Fibroblast of lung (primary cell): Measurements from ENCODE around the gene ANKH. TPM values are rescaled to one million over a fixed set of nuclear protein-coding genes. Genes with fewer than 3 reads are reported as not detected.
A peak's percentile ranks its signal among the peaks of the same experiment; 100 is the strongest.

Experiments
- DNase-seq, 2 donors: peaks; one replicate each; pipeline versions ENCODE4 v3.0.0 to v3.0.0-alpha.2; 2010; ENCODE audit warnings: low read depth in 2 of 2
- H2AFZ ChIP-seq: 2 replicates; pipeline ENCODE4 v1.5.1; 2012; ENCODE audit warnings: low read length, control low read depth, inconsistent platforms
- H3K27ac ChIP-seq: 2 replicates; pipeline ENCODE4 v1.5.1; 2011; ENCODE audit warnings: low read length, control low read depth; ENCODE audit not compliant: insufficient read depth
- H3K27me3 ChIP-seq: 2 replicates; pipeline ENCODE4 v1.5.1; 2011; ENCODE audit warnings: mild to moderate bottlenecking, low read length; ENCODE audit not compliant: control insufficient read depth, insufficient read depth
- H3K36me3 ChIP-seq: 2 replicates; pipeline ENCODE4 v1.5.1; 2011; ENCODE audit warnings: low read length; ENCODE audit not compliant: control insufficient read depth, insufficient read depth
- H3K4me1 ChIP-seq: 2 replicates; pipeline ENCODE4 v1.5.1; 2011; ENCODE audit warnings: low read length; ENCODE audit not compliant: control insufficient read depth, insufficient read depth; ENCODE audit errors: extremely low read depth
- H3K4me2 ChIP-seq: 2 replicates; pipeline ENCODE4 v1.5.1; 2011; ENCODE audit warnings: low read length, control low read depth; ENCODE audit not compliant: insufficient read depth; ENCODE audit errors: extremely low read depth
- H3K4me3 ChIP-seq, 4 experiments: fragments of 200-600 bp in 1 of 4; sonication (generic) in 1 of 4; replicated peaks in 1 of 4; 2 replicates each; pipeline ENCODE4 v1.5.1; 2011 to 2016; ENCODE audit warnings: low read length in 4 of 4, low read depth in 3 of 4, mild to moderate bottlenecking in 3 of 4, control low read depth in 2 of 4, inconsistent platforms in 1 of 4, mixed read lengths in 1 of 4; ENCODE audit not compliant: insufficient read depth in 1 of 4; ENCODE audit errors: control extremely low read depth in 1 of 4
- H3K79me2 ChIP-seq: 2 replicates; pipeline ENCODE4 v1.5.1; 2012; ENCODE audit warnings: mild to moderate bottlenecking, low read length, inconsistent platforms; ENCODE audit not compliant: control insufficient read depth, insufficient read depth
- H3K9ac ChIP-seq: 2 replicates; pipeline ENCODE4 v1.5.1; 2011; ENCODE audit warnings: mild to moderate bottlenecking, low read length, control low read depth; ENCODE audit not compliant: insufficient read depth
- H3K9me3 ChIP-seq: 2 replicates; pipeline ENCODE4 v1.5.1; 2012; ENCODE audit warnings: low read depth, low read length; ENCODE audit not compliant: control insufficient read depth, insufficient read depth
- H4K20me1 ChIP-seq: 2 replicates; pipeline ENCODE4 v1.5.1; 2011; ENCODE audit warnings: low read length; ENCODE audit not compliant: control insufficient read depth, insufficient read depth; ENCODE audit errors: extremely low read depth
- CTCF ChIP-seq, 2 donors: IDR thresholded peaks in 1 of 2; conservative IDR thresholded peaks in 1 of 2; 1 replicate in 1 of 2; 2 replicates in 1 of 2; pipeline ENCODE4 v1.5.1; 2011 to 2012; ENCODE audit warnings: low read length in 2 of 2, control low read depth in 1 of 2, inconsistent platforms in 1 of 2, low read depth in 1 of 2, mild to moderate bottlenecking in 1 of 2
- EZH2 ChIP-seq: IDR thresholded peaks from 2 replicates; pipeline ENCODE4 v1.5.1; 2012; ENCODE audit warnings: low read length, control low read depth, mild to moderate bottlenecking; ENCODE audit errors: missing control alignments
- polyA plus RNA-seq, 2 donors: library from polyadenylated mRNA; depleted of rRNA in 1 of 2; stranded (reverse) in 1 of 2; unstranded in 1 of 2; fragments of >200 nt; gene quantifications; 2 replicates each; pipeline ENCODE4 v1.2.1, GENCODE V29; 2011 to 2012; ENCODE audit warnings: missing spikeins in 1 of 2
- total RNA-seq: library from RNA; depleted of rRNA; stranded (reverse); fragments of >200 nt; gene quantifications from 2 replicates; pipeline ENCODE4 v1.2.1, GENCODE V29; 2014

ANKH gene
- total and polyA plus RNA-seq, 2 donors (not counting 1 experiment from before 2014, with no cell fraction given), result 5.8 to 10.9 TPM

GRCh38 chr5:14707811-14708390 lies 163.7 kb downstream of the ANKH start:
- Histone ChIP-seq H3K36me3 (peaks cover 10% of the 10 kb centered on the region), H3K9ac (no peak overlapping the region), H3K79me2 (no peaks in the 10 kb centered on the region), H4K20me1 (no peaks in the 10 kb centered on the region), H3K4me2 (no peak overlapping the region), H3K4me3 (no peak overlapping the region), H3K27me3 (no peaks in the 10 kb centered on the region), H2AFZ (no peak overlapping the region), H3K9me3 (no peaks in the 10 kb centered on the region), H3K4me1 (peaks cover 4% of the 10 kb centered on the region), H3K27ac (no peak overlapping the region)
- no peak for TF ChIP-seq EZH2
- TF ChIP-seq CTCF (conservative IDR thresholded peaks at IDR 0.05 in 1 of 2, IDR thresholded peaks at IDR 0.05 in 1 of 2; ENCODE audit: low read depth in 1 of 2, low read length in 2 of 2), result no peak
- DNase-seq, result no peak

GRCh38 chr5:14706615-14707021 lies 165.0 kb downstream of the ANKH start:
- no peaks in the 10 kb centered on the region for H3K79me2 ChIP-seq
- peaks cover 4% of the 10 kb centered on the region for H3K4me1 ChIP-seq
- no peaks in the 10 kb centered on the region for H4K20me1 ChIP-seq
- H3K9ac ChIP-seq, result no peak overlapping the region
- H3K9me3 ChIP-seq, result no peaks in the 10 kb centered on the region
- H2AFZ ChIP-seq, result peak overlapping the region; percentile 43
- H3K27me3 ChIP-seq, result no peaks in the 10 kb centered on the region
- no peak overlapping the region for H3K4me3 ChIP-seq
- peak overlapping the region; percentile 41 for H3K27ac ChIP-seq
- DNase-seq, result peak; percentile 62 to 72
- no peak for TF ChIP-seq EZH2
- no peak for TF ChIP-seq CTCF (conservative IDR thresholded peaks at IDR 0.05 in 1 of 2, IDR thresholded peaks at IDR 0.05 in 1 of 2; ENCODE audit: low read depth in 1 of 2, low read length in 2 of 2)
- peaks cover 8% of the 10 kb centered on the region for H3K36me3 ChIP-seq
- peak overlapping the region; percentile 21 for H3K4me2 ChIP-seq

- no peak overlapping the region for H3K27ac ChIP-seq
Observed at GRCh38 chr5:14705556-14705955, 166.0 kb downstream of the ANKH start.

More at GRCh38 chr5:14705556-14705955, 166.0 kb downstream of the ANKH start:
- Histone ChIP-seq H4K20me1 (no peaks in the 10 kb centered on the region), H3K4me1 (peaks cover 4% of the 10 kb centered on the region), H3K36me3 (peaks cover 8% of the 10 kb centered on the region), H2AFZ (no peak overlapping the region), H3K4me2 (no peak overlapping the region), H3K9me3 (no peaks in the 10 kb centered on the region), H3K9ac (no peak overlapping the region), H3K79me2 (no peaks in the 10 kb centered on the region), H3K27me3 (no peaks in the 10 kb centered on the region), H3K4me3 (no peak overlapping the region)
- TF ChIP-seq EZH2, result no peak
- no peak for TF ChIP-seq CTCF (conservative IDR thresholded peaks at IDR 0.05 in 1 of 2, IDR thresholded peaks at IDR 0.05 in 1 of 2; ENCODE audit: low read depth in 1 of 2, low read length in 2 of 2)
- no peak for DNase-seq
